GM12891 (cell line): Measurements from ENCODE around the gene NLRP1.

Source experiments
- PAX5 ChIP-seq: IDR thresholded peaks from 2 replicates; pipeline ENCODE4 v1.6.1; 2011; ENCODE audit warnings: low read length, moderate library complexity, mild to moderate bottlenecking; ENCODE audit not compliant: insufficient read depth, severe bottlenecking
- POLR2A ChIP-seq: IDR thresholded peaks from 2 replicates; pipeline ENCODE4 v1.6.1; 2011; ENCODE audit warnings: low read depth, low read length, control low read depth
- POLR2AphosphoS5 ChIP-seq: IDR thresholded peaks from 2 replicates; pipeline ENCODE4 v1.6.1; 2011; ENCODE audit warnings: low read depth, low read length, control low read depth
- POU2F2 ChIP-seq: IDR thresholded peaks from 2 replicates; pipeline ENCODE4 v1.6.1; 2011; ENCODE audit warnings: low read depth, mild to moderate bottlenecking, control low read depth, low read length, moderate library complexity
- SPI1 ChIP-seq: IDR thresholded peaks from 2 replicates; pipeline ENCODE4 v1.6.1; 2011; ENCODE audit warnings: low read depth, low read length, control low read depth
- TAF1 ChIP-seq: IDR thresholded peaks from 2 replicates; pipeline ENCODE4 v1.6.1; 2011; ENCODE audit warnings: low read depth, low read length, control low read depth

GRCh38 chr17:5481451-5481850, 102.9 kb downstream of the NLRP1 start:
- no peak for TF ChIP-seq POLR2A
- no peak for TF ChIP-seq TAF1
- TF ChIP-seq POLR2AphosphoS5 = no peak
- no peak for TF ChIP-seq POU2F2
- no peak for TF ChIP-seq SPI1
- TF ChIP-seq PAX5 = no peak
